ENCODE results near the gene HECTD1.

- no peak for TF ChIP-seq NRF1 (conservative IDR thresholded peaks at IDR 0.05; ENCODE audit: low read depth, low read length)
- TF ChIP-seq CTCF (IDR thresholded peaks at IDR 0.05 in 2 of 3, conservative IDR thresholded peaks at IDR 0.05 in 1 of 3; ENCODE audit: control insufficient read depth in 2 of 3, extremely low read depth in 1 of 3, insufficient read depth in 1 of 3, low read depth in 3 of 3, low read length in 3 of 3): no peak
- no peak for TF ChIP-seq CEBPZ (IDR thresholded peaks at IDR 0.05; ENCODE audit: low read depth, low read length)
- no peak for TF ChIP-seq TBL1XR1 (IDR thresholded peaks at IDR 0.05; ENCODE audit: low read depth, low read length)
- TF ChIP-seq JUND (IDR thresholded peaks at IDR 0.05; ENCODE audit: low read depth, low read length): no peak
Measured at GRCh38 chr14:31122921-31123320, 84.7 kb downstream of the HECTD1 start.
